GM12878 (cell line): ENCODE results near the gene RABL3.

Experiments
- EP300 ChIP-seq, 2 experiments: fragments of 150-350 bp in 1 of 2; IDR thresholded peaks; 2 replicates each; pipeline ENCODE4 v1.6.1; 2011 to 2012; ENCODE audit warnings: low read depth in 2 of 2, low read length in 2 of 2, borderline replicate concordance in 1 of 2, improper control_type of control experiment in 1 of 2, inconsistent platforms in 1 of 2; ENCODE audit not compliant: control insufficient read depth in 1 of 2
- POLR2A ChIP-seq: IDR thresholded peaks from 2 replicates; pipeline ENCODE4 v1.6.1; 2011; ENCODE audit warnings: low read depth, mild to moderate bottlenecking, low read length
- POLR2AphosphoS5 ChIP-seq: IDR thresholded peaks from 2 replicates; pipeline ENCODE4 v1.6.1; 2011; ENCODE audit warnings: mild to moderate bottlenecking, low read length, inconsistent platforms
- TF ChIP-seq, protein P1 (sequence below): IDR thresholded peaks from 2 replicates; pipeline ENCODE4 v1.6.1; 2012; ENCODE audit warnings: low read length, inconsistent platforms

DNA sequence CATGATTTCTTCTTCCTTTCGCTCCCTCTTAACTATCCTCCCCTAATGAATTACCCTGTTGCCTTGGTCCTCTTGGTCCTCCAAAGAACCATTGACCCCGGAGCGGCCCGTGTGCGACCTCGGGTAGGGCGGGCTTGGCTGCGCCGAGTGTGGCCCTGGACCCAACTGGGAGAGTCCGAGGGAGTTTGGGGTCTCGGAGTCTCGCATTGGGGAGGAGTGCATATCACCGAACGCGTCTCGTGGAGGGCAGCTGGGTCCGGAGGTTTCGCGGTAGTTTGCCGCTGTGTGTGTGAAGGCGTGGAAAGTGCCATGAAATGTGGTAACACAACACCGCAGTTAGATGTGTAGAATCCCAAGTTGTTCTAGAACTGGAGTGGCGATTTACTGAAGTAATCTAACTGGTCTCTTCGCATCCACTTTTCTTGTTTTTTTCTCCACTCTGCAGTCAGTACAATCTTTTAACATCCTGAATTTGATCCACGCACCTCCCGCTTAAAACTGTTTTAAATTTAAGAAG is 591 bp upstream of the RABL3 start:
- TF ChIP-seq POLR2A (no peak), POLR2AphosphoS5 (no peak), EP300 (IDR thresholded peaks at IDR 0.05; ENCODE audit: borderline replicate concordance in 1 of 2, control insufficient read depth in 1 of 2, low read depth in 2 of 2, low read length in 2 of 2) (no peak)
- TF ChIP-seq, protein P1, sequence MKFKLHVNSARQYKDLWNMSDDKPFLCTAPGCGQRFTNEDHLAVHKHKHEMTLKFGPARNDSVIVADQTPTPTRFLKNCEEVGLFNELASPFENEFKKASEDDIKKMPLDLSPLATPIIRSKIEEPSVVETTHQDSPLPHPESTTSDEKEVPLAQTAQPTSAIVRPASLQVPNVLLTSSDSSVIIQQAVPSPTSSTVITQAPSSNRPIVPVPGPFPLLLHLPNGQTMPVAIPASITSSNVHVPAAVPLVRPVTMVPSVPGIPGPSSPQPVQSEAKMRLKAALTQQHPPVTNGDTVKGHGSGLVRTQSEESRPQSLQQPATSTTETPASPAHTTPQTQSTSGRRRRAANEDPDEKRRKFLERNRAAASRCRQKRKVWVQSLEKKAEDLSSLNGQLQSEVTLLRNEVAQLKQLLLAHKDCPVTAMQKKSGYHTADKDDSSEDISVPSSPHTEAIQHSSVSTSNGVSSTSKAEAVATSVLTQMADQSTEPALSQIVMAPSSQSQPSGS, result no peak
